H9 (cell line): ENCODE data around the gene KIR2DL4. TPM values are rescaled to one million over a fixed set of nuclear protein-coding genes. Genes with fewer than 3 reads are reported as not detected.

Experiments used
- DNase-seq: peaks from one replicate; pipeline ENCODE4 v3.0.0-alpha.2; 2017
- H2AFZ ChIP-seq: one replicate; pipeline ENCODE4 v1.6.1; 2013; ENCODE audit warnings: mild to moderate bottlenecking, low read length, control low read depth, moderate library complexity
- H2AK5ac ChIP-seq: 2 replicates; pipeline ENCODE4 v1.6.1; 2013; ENCODE audit warnings: low read length, control low read depth, mixed read lengths; ENCODE audit not compliant: insufficient read length
- H2BK120ac ChIP-seq: one replicate; pipeline ENCODE4 v1.6.1; 2013; ENCODE audit warnings: low read depth, mild to moderate bottlenecking, low read length, control low read depth, inconsistent platforms; ENCODE audit not compliant: poor library complexity, severe bottlenecking
- H2BK12ac ChIP-seq: 2 replicates; pipeline ENCODE4 v1.6.1; 2013; ENCODE audit warnings: low read length, control low read depth, mixed read lengths, low read depth; ENCODE audit not compliant: insufficient read length
- H2BK15ac ChIP-seq: 2 replicates; pipeline ENCODE4 v1.6.1; 2013; ENCODE audit warnings: low read depth, low read length, control low read depth
- H2BK20ac ChIP-seq: one replicate; pipeline ENCODE4 v1.6.1; 2013; ENCODE audit warnings: low read depth, mild to moderate bottlenecking, low read length, control low read depth, inconsistent platforms; ENCODE audit not compliant: poor library complexity, severe bottlenecking
- H2BK5ac ChIP-seq: 2 replicates; pipeline ENCODE4 v1.6.1; 2013; ENCODE audit warnings: low read length, control low read depth, mixed read lengths; ENCODE audit not compliant: insufficient read length
- H3K14ac ChIP-seq: 2 replicates; pipeline ENCODE4 v1.6.1; 2013; ENCODE audit warnings: low read length, control low read depth; ENCODE audit not compliant: insufficient read depth
- H3K18ac ChIP-seq: 2 replicates; pipeline ENCODE4 v1.6.1; 2013; ENCODE audit warnings: low read depth, mild to moderate bottlenecking, mixed read lengths, low read length, control low read depth; ENCODE audit not compliant: insufficient read length
- H3K23ac ChIP-seq: 2 replicates; pipeline ENCODE4 v1.6.1; 2013; ENCODE audit warnings: low read length, control low read depth, mixed read lengths, low read depth; ENCODE audit not compliant: insufficient read length
- H3K23me2 ChIP-seq: 2 replicates; pipeline ENCODE4 v1.6.1; 2013; ENCODE audit warnings: low read depth, mild to moderate bottlenecking, mixed read lengths, low read length, control low read depth; ENCODE audit not compliant: insufficient read length, poor library complexity, severe bottlenecking
- H3K27ac ChIP-seq: 2 replicates; pipeline ENCODE4 v1.5.1; 2013; ENCODE audit warnings: low read length, control low read depth, mixed read lengths, low read depth; ENCODE audit not compliant: insufficient read length
- H3K27me3 ChIP-seq: 2 replicates; pipeline ENCODE4 v1.6.1; 2013; ENCODE audit warnings: low read length, control low read depth, inconsistent platforms; ENCODE audit not compliant: insufficient read depth
- H3K4ac ChIP-seq: 2 replicates; pipeline ENCODE4 v1.6.1; 2013; ENCODE audit warnings: low read depth, mild to moderate bottlenecking, control low read depth, inconsistent platforms, low read length, moderate library complexity
- H3K4me1 ChIP-seq: 2 replicates; pipeline ENCODE4 v1.6.1; 2013; ENCODE audit warnings: low read length, control low read depth, inconsistent platforms; ENCODE audit not compliant: insufficient read depth
- H3K4me2 ChIP-seq: 2 replicates; pipeline ENCODE4 v1.6.1; 2013; ENCODE audit warnings: low read length, control low read depth, mixed read lengths; ENCODE audit not compliant: insufficient read length, insufficient read depth
- H3K56ac ChIP-seq: 2 replicates; pipeline ENCODE4 v1.6.1; 2013; ENCODE audit warnings: low read depth, mild to moderate bottlenecking, mixed read lengths, low read length, control low read depth; ENCODE audit not compliant: insufficient read length
- H3K79me1 ChIP-seq: 2 replicates; pipeline ENCODE4 v1.6.1; 2013; ENCODE audit warnings: low read depth, mild to moderate bottlenecking, moderate library complexity, low read length, control low read depth, inconsistent platforms; ENCODE audit not compliant: insufficient read depth, poor library complexity, severe bottlenecking
- H3K79me2 ChIP-seq: 2 replicates; pipeline ENCODE4 v1.6.1; 2013; ENCODE audit warnings: low read length, control low read depth, inconsistent platforms; ENCODE audit not compliant: insufficient read depth
- H3K9ac ChIP-seq: 2 replicates; pipeline ENCODE4 v1.6.1; 2013; ENCODE audit warnings: low read length, control low read depth, mixed read lengths; ENCODE audit not compliant: insufficient read length; ENCODE audit errors: extremely low read depth
- H3K9me3 ChIP-seq: one replicate; pipeline ENCODE4 v1.6.1; 2013; ENCODE audit warnings: low read depth, low read length, inconsistent platforms; ENCODE audit not compliant: control insufficient read depth
- H3T11ph ChIP-seq: one replicate; pipeline ENCODE4 v1.6.1; 2013; ENCODE audit warnings: mild to moderate bottlenecking, low read length, control low read depth, inconsistent platforms
- H4K20me1 ChIP-seq: one replicate; pipeline ENCODE4 v1.6.1; 2013; ENCODE audit not compliant: control insufficient read depth, insufficient read length, insufficient read depth
- H4K5ac ChIP-seq: 2 replicates; pipeline ENCODE4 v1.6.1; 2013; ENCODE audit warnings: low read depth, mild to moderate bottlenecking, mixed read lengths, low read length, control low read depth; ENCODE audit not compliant: insufficient read length
- H4K8ac ChIP-seq: replicated peaks from 2 replicates; pipeline ENCODE4 v1.6.1; 2013; ENCODE audit warnings: low read length, control low read depth, mixed read lengths, low read depth; ENCODE audit not compliant: insufficient read length
- H4K91ac ChIP-seq: 2 replicates; pipeline ENCODE4 v1.6.1; 2013; ENCODE audit warnings: low read depth, mild to moderate bottlenecking, moderate library complexity, mixed read lengths, low read length, control low read depth; ENCODE audit not compliant: insufficient read length
- H3K27ac Mint-ChIP-seq, 3 experiments: 2 replicates in 2 of 3; 3 replicates in 1 of 3; pipeline ENCODE4 v1.8.0; 2020 to 2021; ENCODE audit warnings: mixed read lengths in 3 of 3, mild to moderate bottlenecking in 1 of 3, moderate library complexity in 1 of 3
- H3K27me3 Mint-ChIP-seq: 2 replicates; pipeline ENCODE4 v1.8.0; 2021; ENCODE audit warnings: low read depth, mild to moderate bottlenecking, moderate library complexity, mixed read lengths
- H3K36me3 Mint-ChIP-seq, 3 experiments: 2 replicates in 2 of 3; 3 replicates in 1 of 3; pipeline ENCODE4 v1.8.0; 2020 to 2021; ENCODE audit warnings: low read depth in 3 of 3, mixed read lengths in 3 of 3; ENCODE audit not compliant: insufficient read depth in 1 of 3
- H3K4me1 Mint-ChIP-seq, 2 experiments: 2 replicates each; pipeline ENCODE4 v1.8.0; 2020; ENCODE audit warnings: mixed read lengths in 2 of 2
- H3K4me3 Mint-ChIP-seq, 2 experiments: 2 replicates in 1 of 2; 3 replicates in 1 of 2; pipeline ENCODE4 v1.8.0; 2020 to 2021; ENCODE audit warnings: mild to moderate bottlenecking in 2 of 2, mixed read lengths in 2 of 2, moderate library complexity in 1 of 2
- H3K9me3 Mint-ChIP-seq, 2 experiments: 2 replicates in 1 of 2; 3 replicates in 1 of 2; pipeline ENCODE4 v1.8.0; 2020; ENCODE audit warnings: mild to moderate bottlenecking in 2 of 2, mixed read lengths in 2 of 2, moderate library complexity in 1 of 2
- WGBS: extraction: QIAGEN DNeasy Blood & Tissue Kit; methylation state at CpG from one replicate; pipeline ENCODE4 v1.1.7; 2013; ENCODE audit warnings: missing lambda C conversion rate, low lambda C conversion rate, mixed read lengths; ENCODE audit not compliant: insufficient read length; ENCODE audit errors: extremely low coverage; 5-methylcytosine and 5-hydroxymethylcytosine counted together
- total RNA-seq: library from RNA; stranded (reverse); gene quantifications from 2 replicates; pipeline ENCODE4 v1.2.1, GENCODE V29; 2021
- TF ChIP-seq, protein P1 (sequence below): fragments of 200-600 bp; sonication (generic); conservative IDR thresholded peaks from 3 replicates; pipeline ENCODE4 v1.8.0; 2021; ENCODE audit warnings: antibody characterized with exemption, mild to moderate bottlenecking

The KIR2DL4 gene
- total RNA-seq, 1 experiment from 2014 or later: not detected

- Mint-ChIP-seq H3K4me3 (no peak overlapping the region), H3K27ac (no peak overlapping the region), H3K4me1 (no peaks in the 10 kb centered on the region), H3K36me3 (peaks cover 18 to 51% (median 19%) of the 10 kb centered on the region in 3 experiments; a peak in 5 of 7 replicates), H3K9me3 (peaks cover 75 to 79% of the 10 kb centered on the region in 2 experiments), H3K27me3 (peaks cover 6% of the 10 kb centered on the region; the same call in 1 of the 2 replicates)
- no peak overlapping the region for H2BK12ac ChIP-seq
- H3K23ac ChIP-seq: no peak overlapping the region
- H4K8ac ChIP-seq: no peak overlapping the region
- no peak overlapping the region for H3K4ac ChIP-seq
- no peak overlapping the region for H3K56ac ChIP-seq
- no peaks in the 10 kb centered on the region for H3K79me1 ChIP-seq
- H3T11ph ChIP-seq: no peak overlapping the region
- H3K14ac ChIP-seq: no peak overlapping the region
- H3K9ac ChIP-seq: no peak overlapping the region
- TF ChIP-seq, protein P1, sequence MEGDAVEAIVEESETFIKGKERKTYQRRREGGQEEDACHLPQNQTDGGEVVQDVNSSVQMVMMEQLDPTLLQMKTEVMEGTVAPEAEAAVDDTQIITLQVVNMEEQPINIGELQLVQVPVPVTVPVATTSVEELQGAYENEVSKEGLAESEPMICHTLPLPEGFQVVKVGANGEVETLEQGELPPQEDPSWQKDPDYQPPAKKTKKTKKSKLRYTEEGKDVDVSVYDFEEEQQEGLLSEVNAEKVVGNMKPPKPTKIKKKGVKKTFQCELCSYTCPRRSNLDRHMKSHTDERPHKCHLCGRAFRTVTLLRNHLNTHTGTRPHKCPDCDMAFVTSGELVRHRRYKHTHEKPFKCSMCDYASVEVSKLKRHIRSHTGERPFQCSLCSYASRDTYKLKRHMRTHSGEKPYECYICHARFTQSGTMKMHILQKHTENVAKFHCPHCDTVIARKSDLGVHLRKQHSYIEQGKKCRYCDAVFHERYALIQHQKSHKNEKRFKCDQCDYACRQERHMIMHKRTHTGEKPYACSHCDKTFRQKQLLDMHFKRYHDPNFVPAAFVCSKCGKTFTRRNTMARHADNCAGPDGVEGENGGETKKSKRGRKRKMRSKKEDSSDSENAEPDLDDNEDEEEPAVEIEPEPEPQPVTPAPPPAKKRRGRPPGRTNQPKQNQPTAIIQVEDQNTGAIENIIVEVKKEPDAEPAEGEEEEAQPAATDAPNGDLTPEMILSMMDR: no peak
- H2AK5ac ChIP-seq: no peak overlapping the region
- no peak for DNase-seq
- H4K5ac ChIP-seq: no peak overlapping the region
- H3K79me2 ChIP-seq: no peaks in the 10 kb centered on the region
- no peak overlapping the region for H2BK120ac ChIP-seq
- no peak overlapping the region for H2BK5ac ChIP-seq
- H2AFZ ChIP-seq: no peak overlapping the region
- no peak overlapping the region for H2BK20ac ChIP-seq
- H3K27me3 ChIP-seq: no peaks in the 10 kb centered on the region
- H3K27ac ChIP-seq: no peak overlapping the region
- no peaks in the 10 kb centered on the region for H4K20me1 ChIP-seq
- H3K9me3 ChIP-seq: peaks cover 84% of the 10 kb centered on the region
- H3K18ac ChIP-seq: no peak overlapping the region
- no peaks in the 10 kb centered on the region for H3K4me1 ChIP-seq
- H3K23me2 ChIP-seq: no peaks in the 10 kb centered on the region
- H3K4me2 ChIP-seq: no peak overlapping the region
- WGBS: no CpG with 5 or more reads among the region's 5 CpGs
- H2BK15ac ChIP-seq: no peak overlapping the region
- no peak overlapping the region for H4K91ac ChIP-seq
Observed at GRCh38 chr19:54804101-54804500, 691 bp downstream of the KIR2DL4 start.
